AG08395 (cell line): ENCODE measurements around the gene EHMT1.
"Not testable (repeated sequence)": the region's sequence is repeated elsewhere in the genome, so short reads cannot be mapped to it uniquely, and the experiment has no call there.

ENCODE experiments used
- DNase-seq: peaks from one replicate; pipeline ENCODE4 v3.0.0; 2012; ENCODE audit warnings: mixed read lengths, low spot score

Gene EHMT1

GRCh38 chr9:137873858-137874362, 255.1 kb downstream of the EHMT1 start:
- DNase-seq: no peak

DNA sequence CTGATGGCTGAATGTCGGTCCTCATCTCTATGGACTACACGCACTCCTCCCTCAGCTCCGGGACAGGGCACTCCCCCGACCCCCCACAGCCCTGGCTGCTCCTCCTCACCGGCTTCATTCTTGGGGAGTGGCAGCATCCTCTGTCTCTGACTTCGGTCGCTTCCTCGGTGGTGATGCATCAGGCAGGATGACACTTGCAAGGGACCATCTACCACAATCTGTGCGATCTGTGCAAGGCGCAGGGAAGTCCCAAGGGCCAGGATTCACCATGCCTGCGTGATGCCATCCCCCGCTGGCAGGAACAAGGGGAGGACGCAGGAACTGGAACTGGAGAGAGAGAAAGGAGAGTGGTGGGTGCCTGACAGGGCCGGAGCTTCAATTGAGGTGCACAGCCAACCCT, 256.5 kb downstream of the EHMT1 start:
- DNase-seq: no peak

GRCh38 chr9:137875846-137876245, 257.0 kb downstream of the EHMT1 start:
- DNase-seq: no peak

DNA sequence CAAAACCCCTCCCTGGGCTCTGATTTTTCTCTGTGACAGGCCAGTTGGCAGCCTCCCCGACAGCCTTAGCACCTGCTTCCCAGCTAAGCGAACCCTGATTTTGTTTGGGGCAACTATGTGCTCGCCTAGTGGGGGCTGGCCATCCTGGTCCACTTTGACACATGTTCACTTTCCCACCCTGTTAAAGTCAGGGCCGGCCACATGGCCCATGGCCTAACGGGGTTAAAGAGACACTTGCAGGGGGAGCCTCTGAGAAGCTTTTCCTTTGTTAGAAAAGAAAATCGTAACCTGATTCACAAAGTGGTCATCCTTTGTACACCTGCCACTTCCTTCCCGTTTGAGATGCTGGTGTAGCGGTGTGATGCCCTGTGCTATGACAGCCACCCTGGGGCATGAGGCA, 257.5 kb downstream of the EHMT1 start:
- no peak for DNase-seq

DNA sequence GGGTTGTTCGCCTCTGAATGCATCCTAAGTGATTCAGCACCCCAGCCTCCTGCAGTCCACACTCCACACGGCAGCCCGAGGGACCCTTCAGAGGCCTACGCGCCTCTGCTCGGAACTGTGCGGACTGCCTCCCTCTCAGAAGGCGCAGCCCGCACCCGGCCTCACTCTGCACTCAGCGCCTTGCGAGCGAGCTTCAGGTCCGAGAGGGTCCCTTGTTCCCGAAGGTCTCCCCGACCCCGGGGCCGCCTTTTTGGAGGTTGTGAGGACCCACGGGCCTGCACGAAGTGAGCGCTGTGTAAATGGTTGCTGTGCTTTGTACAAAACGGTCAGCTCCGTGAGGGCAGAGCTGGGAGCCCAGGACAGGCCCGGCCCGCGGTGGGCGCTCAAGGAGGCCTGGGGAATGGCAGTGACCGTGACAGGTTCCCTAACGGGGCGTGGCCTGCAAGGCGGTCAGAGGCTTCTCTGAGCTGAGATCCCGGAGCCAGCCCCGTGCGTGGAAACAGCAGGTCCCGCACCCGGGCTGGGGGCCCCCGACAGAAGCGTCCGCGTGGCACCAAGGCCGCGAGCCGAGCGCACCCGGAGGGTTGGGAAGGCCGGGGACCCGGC, 258.1 kb downstream of the EHMT1 start:
- DNase-seq: no peak

DNA sequence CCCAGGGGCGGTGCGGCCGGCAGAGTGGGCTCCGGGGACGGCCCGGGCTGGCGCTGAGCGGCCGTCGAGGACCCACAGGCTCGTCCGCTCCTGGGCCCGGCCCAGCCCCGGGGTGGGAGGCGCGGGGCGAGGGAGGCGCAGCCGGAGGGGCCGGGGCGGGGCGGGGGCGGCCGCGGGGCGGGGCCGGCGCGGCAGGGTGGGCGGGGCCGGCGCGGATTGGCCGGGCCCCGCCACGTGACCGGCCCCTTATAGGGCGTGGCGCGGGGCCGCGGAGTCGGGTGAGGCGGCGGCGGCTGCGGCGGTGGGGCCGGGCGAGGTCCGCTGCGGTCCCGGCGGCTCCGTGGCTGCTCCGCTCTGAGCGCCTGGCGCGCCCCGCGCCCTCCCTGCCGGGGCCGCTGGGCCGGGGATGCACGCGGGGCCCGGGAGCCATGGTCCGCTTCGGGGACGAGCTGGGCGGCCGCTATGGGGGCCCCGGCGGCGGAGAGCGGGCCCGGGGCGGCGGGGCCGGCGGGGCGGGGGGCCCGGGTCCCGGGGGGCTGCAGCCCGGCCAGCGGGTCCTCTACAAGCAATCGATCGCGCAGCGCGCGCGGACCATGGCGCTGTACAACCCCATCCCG, 258.8 kb downstream of the EHMT1 start, which contains the start of gene CACNA1B:
Gene CACNA1B, plus strand, starts transcription at position 277 of the 617 bp plus-strand sequence. Its CDS starts 152 bp downstream, at position 429.
- not testable (repeated sequence) for DNase-seq

DNA sequence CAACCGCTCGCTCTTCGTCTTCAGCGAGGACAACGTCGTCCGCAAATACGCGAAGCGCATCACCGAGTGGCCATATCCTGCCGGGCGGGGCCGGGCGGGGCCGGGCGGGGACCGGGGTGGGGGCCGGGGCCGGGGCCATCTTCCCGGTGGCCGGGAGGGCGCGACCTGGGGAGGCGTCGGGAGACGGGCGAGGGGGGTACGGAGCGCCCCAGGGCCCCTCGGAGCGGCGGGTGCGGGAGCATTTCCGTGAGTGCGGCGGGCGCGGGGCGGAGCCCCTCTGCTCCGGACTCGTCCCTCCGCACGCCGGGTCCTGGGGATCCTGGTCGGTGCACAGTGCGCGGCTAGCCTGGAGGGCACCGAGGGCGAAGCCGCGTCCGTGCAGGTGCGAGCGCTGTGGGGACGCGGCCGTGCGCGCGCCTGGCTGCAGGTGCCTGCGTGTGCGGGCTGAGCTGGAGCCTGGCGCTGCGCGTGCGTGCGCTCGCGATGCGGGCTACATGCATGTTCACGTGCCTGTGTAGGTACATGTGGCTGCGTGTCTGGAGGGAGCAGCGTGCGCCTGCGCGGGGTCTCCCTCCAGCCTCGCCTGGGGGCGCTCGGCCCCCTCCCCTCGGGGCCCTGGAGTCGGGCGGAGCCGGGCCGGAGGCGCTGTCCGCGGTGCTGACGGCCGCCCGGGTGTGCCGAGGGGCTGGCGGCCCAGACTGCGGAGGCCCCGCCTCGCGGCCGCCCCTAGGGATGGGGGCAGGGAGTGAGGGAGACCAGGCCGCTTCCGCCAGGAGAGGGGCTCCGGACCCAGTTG, 259.5 kb downstream of the EHMT1 start:
- peak; percentile 15 for DNase-seq

DNA sequence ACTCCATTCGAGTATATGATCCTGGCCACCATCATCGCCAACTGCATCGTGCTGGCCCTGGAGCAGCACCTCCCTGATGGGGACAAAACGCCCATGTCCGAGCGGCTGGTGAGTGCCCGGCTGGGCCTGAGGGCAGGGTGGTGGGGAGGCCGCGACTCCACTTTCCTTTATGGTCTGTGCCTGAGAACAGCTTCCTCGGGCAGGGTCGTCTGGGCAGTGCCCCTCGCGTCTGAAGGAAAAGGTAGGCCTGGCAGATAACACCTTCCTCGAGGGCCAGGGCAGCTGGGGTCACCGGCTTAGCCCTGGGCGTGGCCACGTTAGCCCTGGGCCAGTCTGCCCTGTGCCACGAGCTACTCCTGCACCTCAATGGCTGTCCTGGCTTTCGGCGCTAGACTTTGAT, 260.2 kb downstream of the EHMT1 start:
- no peak for DNase-seq

GRCh38 chr9:137879566-137880150, 260.9 kb downstream of the EHMT1 start:
- no peak for DNase-seq

DNA sequence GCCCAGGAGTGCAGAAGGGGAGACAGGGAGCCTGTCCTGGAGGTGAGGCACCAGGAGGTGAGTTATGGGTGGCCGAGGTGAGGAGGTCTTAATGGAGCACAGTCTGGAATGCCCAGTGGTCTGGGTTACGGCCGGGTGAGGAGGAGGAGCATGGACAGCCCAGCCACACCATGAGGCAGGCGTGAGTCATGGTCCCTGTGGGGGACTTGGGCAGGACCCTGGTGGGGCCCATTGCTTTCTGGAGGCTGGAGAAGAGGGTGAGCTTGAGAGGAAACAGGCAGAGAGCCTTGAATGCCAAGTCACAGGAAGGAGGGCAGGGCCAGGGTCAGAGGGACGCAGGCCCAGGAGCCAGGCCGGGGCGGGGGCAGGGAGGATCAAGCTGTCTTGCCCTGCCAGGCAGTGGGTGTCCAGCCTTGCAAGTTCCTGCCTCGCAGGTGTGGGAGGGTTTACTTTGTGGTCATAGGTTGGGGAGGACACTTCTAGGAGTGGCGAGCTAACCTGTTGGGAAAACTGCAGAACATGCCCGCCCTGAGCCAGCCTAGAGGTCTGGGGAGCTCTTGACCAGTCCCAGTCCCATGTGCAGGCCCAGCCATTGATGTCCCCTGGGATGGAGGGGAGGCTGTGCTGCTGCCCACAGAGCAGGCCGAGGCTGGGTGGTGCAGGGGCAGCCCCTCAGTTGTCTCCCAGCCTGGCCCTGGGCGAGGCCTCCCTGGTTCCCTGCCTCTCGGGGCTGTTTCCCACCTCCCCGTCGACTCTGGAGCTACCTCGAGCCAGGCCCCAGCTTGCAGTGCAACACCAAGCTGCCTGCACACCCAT, 261.6 kb downstream of the EHMT1 start:
- no peak for DNase-seq

DNA sequence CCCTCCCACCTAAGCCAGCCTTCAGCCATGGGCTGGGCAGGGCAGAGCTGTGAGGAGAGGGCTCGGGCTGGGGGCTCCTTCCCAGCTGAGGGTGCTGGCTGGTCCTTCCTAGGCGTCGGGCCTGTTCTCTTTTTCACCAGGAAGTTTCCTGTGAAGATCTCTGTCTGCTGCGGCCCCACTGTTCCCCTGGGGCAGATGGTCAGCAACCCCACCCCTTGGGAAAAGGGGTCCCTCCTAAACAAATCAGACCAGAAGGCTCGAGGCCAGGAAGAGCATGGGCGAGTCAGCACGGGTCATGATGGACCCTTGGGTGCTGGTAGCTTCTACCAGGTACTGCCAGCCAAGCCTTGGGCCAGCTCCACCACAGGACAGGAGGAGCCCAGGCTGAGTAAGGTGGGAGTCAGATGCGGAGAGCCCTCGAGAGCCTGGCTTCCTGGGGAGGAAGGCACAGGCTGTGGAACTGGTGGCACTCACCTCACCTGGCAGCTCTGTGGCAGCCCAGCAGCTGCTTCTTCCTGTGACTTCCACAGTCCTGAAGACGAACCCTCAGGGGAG, 262.2 kb downstream of the EHMT1 start:
- DNase-seq: no peak

GRCh38 chr9:137881591-137882505, 263.0 kb downstream of the EHMT1 start:
- DNase-seq: no peak

DNA sequence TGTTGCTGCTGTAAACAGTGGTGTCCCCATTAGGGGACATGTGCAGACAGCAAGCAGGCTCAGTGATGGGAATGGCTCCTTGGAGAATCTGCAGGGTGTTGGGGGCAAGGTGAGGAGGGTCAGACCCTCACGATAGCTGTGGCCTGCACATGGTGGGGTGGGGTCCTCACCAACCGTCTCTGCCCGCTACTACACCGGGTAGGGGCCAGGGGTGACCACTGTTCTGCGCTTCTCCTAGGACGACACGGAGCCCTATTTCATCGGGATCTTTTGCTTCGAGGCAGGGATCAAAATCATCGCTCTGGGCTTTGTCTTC, 263.7 kb downstream of the EHMT1 start:
- no peak for DNase-seq

DNA sequence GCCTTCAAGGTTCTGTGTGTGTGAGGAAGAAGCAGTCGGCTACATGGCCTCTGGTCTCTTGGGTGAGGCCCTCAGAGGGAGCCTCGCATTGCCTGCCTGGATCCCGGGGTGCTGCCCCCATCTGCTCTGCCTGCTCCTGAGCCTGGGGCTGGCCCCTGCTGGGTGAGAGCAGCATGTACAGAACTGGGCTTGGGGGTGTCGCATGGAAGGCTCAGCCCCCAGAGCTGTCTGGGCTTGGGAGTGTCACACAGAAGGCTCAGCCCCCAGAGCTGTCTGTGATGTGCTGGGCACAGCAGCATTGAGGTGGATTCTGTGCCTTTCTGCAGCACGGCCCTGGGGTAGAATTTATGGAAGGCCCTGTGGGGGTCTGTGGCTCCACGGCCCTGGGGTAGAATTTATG, 265.2 kb downstream of the EHMT1 start:
- DNase-seq: not testable (repeated sequence)

DNA sequence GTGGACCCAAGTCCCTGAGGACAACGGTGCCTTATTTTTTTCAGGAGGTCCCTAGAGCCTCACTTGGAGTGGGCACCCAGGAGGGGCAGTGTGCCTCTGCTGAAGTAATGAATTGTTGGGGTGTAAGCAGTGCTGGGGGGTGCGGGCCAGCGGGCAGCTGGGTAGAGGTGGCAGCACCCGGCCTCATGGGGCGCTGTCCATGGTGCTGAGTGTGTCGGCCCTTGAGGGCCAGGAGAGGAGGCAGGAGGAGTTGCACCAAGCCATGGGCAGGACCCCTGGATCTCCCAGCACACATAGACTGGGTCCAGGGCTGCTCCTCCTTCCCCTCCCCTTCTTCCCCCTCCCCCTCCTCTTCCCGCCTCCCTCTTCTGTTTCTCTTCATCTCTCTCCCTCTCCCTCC, 265.7 kb downstream of the EHMT1 start:
- not testable (repeated sequence) for DNase-seq

DNA sequence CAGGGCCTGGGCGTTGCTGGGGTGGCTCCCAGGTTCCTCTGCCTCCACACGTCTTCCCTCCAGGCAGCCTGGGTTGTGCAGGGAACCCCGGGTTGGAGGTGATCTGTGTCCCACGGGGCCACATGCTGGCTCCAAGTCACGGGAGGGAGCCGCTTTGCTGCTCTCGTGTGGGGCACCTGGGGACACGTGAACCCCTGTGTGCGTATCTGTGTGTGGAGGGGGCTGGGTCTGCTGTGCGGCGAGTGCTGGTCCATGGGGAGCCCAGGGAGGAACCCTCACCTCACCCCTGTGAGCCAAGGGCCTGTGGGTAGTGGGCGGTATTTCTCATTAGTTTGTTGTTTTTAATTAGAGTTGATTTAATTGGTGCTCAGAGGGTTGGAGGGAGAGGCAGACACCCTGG, 266.3 kb downstream of the EHMT1 start:
- not testable (repeated sequence) for DNase-seq
